HepG2 (cell line): ENCODE measurements around the gene SCP2. TPM values are rescaled to one million over a fixed set of nuclear protein-coding genes. Genes with fewer than 3 reads are reported as not detected.

Source experiments
- IKZF4 ChIP-seq: sonication (generic); formaldehyde crosslinking; IDR thresholded peaks from 2 replicates; pipeline ENCODE4 v1.5.1; 2020; ENCODE audit warnings: borderline replicate concordance, mild to moderate bottlenecking, low read depth, missing genetic modification reagents; ENCODE audit errors: not compliant biosample characterization
- POLR2A ChIP-seq, 2 experiments: IDR thresholded peaks; 2 replicates each; pipeline ENCODE4 v1.6.1; 2011; ENCODE audit warnings: low read depth in 2 of 2, low read length in 2 of 2, mild to moderate bottlenecking in 1 of 2, moderate library complexity in 1 of 2; ENCODE audit not compliant: insufficient read depth in 1 of 2
- SP4 ChIP-seq: sonication (generic); formaldehyde crosslinking; IDR thresholded peaks from 2 replicates; pipeline ENCODE4 v1.8.1; 2023; ENCODE audit warnings: mild to moderate bottlenecking, missing genetic modification reagents
- ZC3H4 ChIP-seq: sonication (generic); formaldehyde crosslinking; IDR thresholded peaks from 2 replicates; pipeline ENCODE4 v1.4.0; 2020; ENCODE audit warnings: missing genetic modification reagents, borderline replicate concordance
- ZNF674 ChIP-seq: sonication (generic); formaldehyde crosslinking; IDR thresholded peaks from 2 replicates; pipeline ENCODE4 v1.5.0; 2020; ENCODE audit warnings: low read depth, mild to moderate bottlenecking, missing genetic modification reagents
- ZNF772 ChIP-seq: sonication (generic); formaldehyde crosslinking; IDR thresholded peaks from 2 replicates; pipeline ENCODE4 v1.5.0; 2020; ENCODE audit warnings: mild to moderate bottlenecking, missing genetic modification reagents
- ZNF775 ChIP-seq: sonication (generic); formaldehyde crosslinking; IDR thresholded peaks from 2 replicates; pipeline ENCODE4 v1.4.0; 2020; ENCODE audit warnings: missing genetic modification reagents, mild to moderate bottlenecking, moderate library complexity, borderline replicate concordance
- polyA plus RNA-seq, 8 experiments: library from polyadenylated mRNA; depleted of rRNA in 3 of 8; stranded (reverse) in 7 of 8; unstranded in 1 of 8; fragments of >200 nt; fragmentation: Illumina TruSeq in 4 of 8; extraction: Trizol in 4 of 8; gene quantifications; 2 replicates each; pipeline versions ENCODE4 v1.2.1 to v1.2.3, GENCODE V29; 2011 to 2016; ENCODE audit warnings: low read depth in 4 of 8, missing spikeins in 1 of 8, mixed read lengths in 1 of 8; ENCODE audit not compliant: insufficient read depth in 1 of 8
- total RNA-seq, 5 experiments: library from RNA; depleted of rRNA; stranded (reverse); fragments of >200 nt; fragmentation: Illumina TruSeq; extraction: Trizol; gene quantifications; 2 replicates each; pipeline ENCODE4 v1.2.3, GENCODE V29; 2016; ENCODE audit warnings: low read depth in 1 of 5
- TF ChIP-seq, protein P1 (sequence below): sonication (generic); formaldehyde crosslinking; IDR thresholded peaks from 2 replicates; pipeline ENCODE4 v1.4.0; 2020; ENCODE audit warnings: missing genetic modification reagents, borderline replicate concordance
- TF ChIP-seq, protein P2 (sequence below): sonication (generic); formaldehyde crosslinking; IDR thresholded peaks from 2 replicates; pipeline ENCODE4 v1.4.0; 2020; ENCODE audit warnings: missing genetic modification reagents, low read depth, mild to moderate bottlenecking, borderline replicate concordance
- TF ChIP-seq, protein P3 (sequence below), 2 experiments: sonication (generic) in 1 of 2; formaldehyde crosslinking in 1 of 2; IDR thresholded peaks; 2 replicates each; pipeline versions ENCODE4 v1.6.1 to v1.9.0; 2014 to 2022; ENCODE audit warnings: antibody characterized with exemption in 1 of 2, borderline replicate concordance in 1 of 2, inconsistent platforms in 1 of 2, low read depth in 1 of 2, missing genetic modification reagents in 1 of 2
- TF ChIP-seq, protein P4 (sequence below): sonication (generic); formaldehyde crosslinking; IDR thresholded peaks from 2 replicates; pipeline ENCODE4 v1.8.0; 2022; ENCODE audit warnings: missing genetic modification reagents, low read depth, mild to moderate bottlenecking, borderline replicate concordance

SCP2 gene
- total and polyA plus RNA-seq, 2 of the 13 experiments (the other 11 are each of a cell fraction or from before 2014, with no cell fraction given) = 59.0 to 133 TPM

DNA sequence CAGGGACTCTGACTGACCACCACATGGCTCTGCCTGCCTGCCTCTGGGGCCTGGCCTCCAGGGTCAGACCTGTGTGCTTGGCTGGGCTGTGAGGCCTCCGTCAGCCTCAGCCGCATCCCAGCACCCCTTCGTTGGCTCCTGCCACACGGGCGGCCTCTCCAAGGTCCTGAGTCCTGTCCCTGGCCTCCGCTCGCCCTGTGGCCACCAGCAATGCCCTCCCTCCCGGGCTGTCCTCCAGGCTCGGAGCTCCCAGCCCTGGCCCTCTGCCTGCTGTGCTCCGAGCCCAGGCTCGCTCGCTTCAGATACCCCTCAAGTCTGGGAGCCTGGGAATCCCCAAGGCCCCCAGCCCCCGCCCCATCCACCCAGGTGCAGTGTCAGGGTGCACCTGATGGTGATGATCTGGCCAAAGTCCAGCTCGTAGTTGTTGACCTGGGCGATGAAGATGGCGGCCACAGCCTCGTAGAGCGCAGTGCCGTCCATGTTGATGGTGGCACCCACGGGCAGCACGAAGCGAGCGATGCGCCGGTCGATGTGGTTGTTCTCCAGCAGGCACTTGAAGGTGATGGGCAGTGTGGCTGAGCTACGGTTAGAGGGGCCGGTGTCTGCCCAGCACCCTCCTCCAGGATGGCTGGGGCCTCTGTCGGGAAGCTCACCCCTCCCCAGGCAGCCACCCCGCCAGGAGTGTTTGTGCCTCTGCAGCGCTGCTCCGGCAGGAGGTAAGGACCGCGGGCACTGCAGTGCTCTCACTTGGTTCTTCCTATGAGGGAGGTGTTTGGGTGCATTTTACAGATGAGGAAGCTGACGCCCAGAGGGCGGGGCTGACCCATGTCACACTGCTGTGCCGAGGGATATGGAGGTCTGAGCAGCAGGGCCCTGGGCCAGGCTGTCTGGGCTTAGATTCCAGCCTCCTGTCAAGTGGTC lies 163.4 kb downstream of the SCP2 start (continued):
- TF ChIP-seq SP4 (CRISPR knock-in tag) (peak; percentile 47; the same call in 1 of the 2 replicates), IKZF4 (CRISPR knock-in tag) (no peak), ZNF674 (no peak), ZNF772 (0 out of 2 replicates have a peak, but pooled peaks have one; percentile 28), ZNF775 (CRISPR knock-in tag) (no peak), ZC3H4 (CRISPR knock-in tag) (no peak), POLR2A (IDR thresholded peaks at IDR 0.05; ENCODE audit: insufficient read depth in 1 of 2, low read depth in 2 of 2, low read length in 2 of 2) (no peak)
- TF ChIP-seq, protein P1, sequence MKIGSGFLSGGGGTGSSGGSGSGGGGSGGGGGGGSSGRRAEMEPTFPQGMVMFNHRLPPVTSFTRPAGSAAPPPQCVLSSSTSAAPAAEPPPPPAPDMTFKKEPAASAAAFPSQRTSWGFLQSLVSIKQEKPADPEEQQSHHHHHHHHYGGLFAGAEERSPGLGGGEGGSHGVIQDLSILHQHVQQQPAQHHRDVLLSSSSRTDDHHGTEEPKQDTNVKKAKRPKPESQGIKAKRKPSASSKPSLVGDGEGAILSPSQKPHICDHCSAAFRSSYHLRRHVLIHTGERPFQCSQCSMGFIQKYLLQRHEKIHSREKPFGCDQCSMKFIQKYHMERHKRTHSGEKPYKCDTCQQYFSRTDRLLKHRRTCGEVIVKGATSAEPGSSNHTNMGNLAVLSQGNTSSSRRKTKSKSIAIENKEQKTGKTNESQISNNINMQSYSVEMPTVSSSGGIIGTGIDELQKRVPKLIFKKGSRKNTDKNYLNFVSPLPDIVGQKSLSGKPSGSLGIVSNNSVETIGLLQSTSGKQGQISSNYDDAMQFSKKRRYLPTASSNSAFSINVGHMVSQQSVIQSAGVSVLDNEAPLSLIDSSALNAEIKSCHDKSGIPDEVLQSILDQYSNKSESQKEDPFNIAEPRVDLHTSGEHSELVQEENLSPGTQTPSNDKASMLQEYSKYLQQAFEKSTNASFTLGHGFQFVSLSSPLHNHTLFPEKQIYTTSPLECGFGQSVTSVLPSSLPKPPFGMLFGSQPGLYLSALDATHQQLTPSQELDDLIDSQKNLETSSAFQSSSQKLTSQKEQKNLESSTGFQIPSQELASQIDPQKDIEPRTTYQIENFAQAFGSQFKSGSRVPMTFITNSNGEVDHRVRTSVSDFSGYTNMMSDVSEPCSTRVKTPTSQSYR (CRISPR knock-in tag) = no peak
- TF ChIP-seq, protein P2, sequence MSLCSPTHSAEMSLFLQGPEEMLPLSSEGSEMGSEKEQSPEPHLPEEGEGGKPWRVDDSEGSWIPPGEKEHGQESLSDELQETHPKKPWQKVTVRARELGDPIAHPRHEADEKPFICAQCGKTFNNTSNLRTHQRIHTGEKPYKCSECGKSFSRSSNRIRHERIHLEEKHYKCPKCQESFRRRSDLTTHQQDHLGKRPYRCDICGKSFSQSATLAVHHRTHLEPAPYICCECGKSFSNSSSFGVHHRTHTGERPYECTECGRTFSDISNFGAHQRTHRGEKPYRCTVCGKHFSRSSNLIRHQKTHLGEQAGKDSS (CRISPR knock-in tag) = 0 out of 2 replicates have a peak, but pooled peaks have one; percentile 20
- TF ChIP-seq, protein P3, sequence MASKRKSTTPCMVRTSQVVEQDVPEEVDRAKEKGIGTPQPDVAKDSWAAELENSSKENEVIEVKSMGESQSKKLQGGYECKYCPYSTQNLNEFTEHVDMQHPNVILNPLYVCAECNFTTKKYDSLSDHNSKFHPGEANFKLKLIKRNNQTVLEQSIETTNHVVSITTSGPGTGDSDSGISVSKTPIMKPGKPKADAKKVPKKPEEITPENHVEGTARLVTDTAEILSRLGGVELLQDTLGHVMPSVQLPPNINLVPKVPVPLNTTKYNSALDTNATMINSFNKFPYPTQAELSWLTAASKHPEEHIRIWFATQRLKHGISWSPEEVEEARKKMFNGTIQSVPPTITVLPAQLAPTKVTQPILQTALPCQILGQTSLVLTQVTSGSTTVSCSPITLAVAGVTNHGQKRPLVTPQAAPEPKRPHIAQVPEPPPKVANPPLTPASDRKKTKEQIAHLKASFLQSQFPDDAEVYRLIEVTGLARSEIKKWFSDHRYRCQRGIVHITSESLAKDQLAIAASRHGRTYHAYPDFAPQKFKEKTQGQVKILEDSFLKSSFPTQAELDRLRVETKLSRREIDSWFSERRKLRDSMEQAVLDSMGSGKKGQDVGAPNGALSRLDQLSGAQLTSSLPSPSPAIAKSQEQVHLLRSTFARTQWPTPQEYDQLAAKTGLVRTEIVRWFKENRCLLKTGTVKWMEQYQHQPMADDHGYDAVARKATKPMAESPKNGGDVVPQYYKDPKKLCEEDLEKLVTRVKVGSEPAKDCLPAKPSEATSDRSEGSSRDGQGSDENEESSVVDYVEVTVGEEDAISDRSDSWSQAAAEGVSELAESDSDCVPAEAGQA (IDR thresholded peaks at IDR 0.05; ENCODE audit: low read depth) = 0 out of 2 replicates have a peak, but pooled peaks have one; percentile 59
- TF ChIP-seq, protein P3 (CRISPR knock-in tag; IDR thresholded peaks at IDR 0.05; ENCODE audit: borderline replicate concordance) = no peak
- TF ChIP-seq, protein P4, sequence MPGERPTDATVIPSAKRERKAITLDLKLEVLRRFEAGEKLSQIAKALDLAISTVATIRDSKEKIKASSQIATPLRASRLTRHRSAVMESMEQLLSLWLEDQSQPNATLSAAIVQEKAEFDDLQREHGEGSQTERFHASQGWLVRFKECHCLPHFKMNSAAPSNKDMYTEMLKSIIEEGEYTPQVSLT (CRISPR knock-in tag) = no peak
